ENCODE measurements around the gene NUDT4.

The NUDT4 gene

GRCh38 chr12:93441617-93442410 is 64.1 kb downstream of the NUDT4 start, which contains the start of gene UBE2N:
Gene UBE2N, minus strand, starts transcription at chr12:93441947. Its CDS starts 63 bp downstream, at chr12:93441884.
- no peak for TF ChIP-seq CTCF (IDR thresholded peaks at IDR 0.05; ENCODE audit: low read depth, low read length, missing control alignments)
- peak within 1 kb of the TSS; percentile 98 for H3K4me3 ChIP-seq (ENCODE audit: low read depth, low read length)
- peak; percentile 76 for DNase-seq (ENCODE audit: low read depth)

- DNase-seq (ENCODE audit: low read depth) = no peak
- H3K4me3 ChIP-seq (ENCODE audit: low read depth, low read length) = peak overlapping the region; percentile 98
Observed at GRCh38 chr12:93442411-93443340, 65.0 kb downstream of the NUDT4 start.

GRCh38 chr12:93443576-93443975 is 65.9 kb downstream of the NUDT4 start:
- no peak overlapping the region for H3K4me3 ChIP-seq (ENCODE audit: low read depth, low read length)
- no peak for TF ChIP-seq CTCF (IDR thresholded peaks at IDR 0.05; ENCODE audit: low read depth, low read length, missing control alignments)

More at GRCh38 chr12:93442411-93443340, 65.0 kb downstream of the NUDT4 start:
- no peak for TF ChIP-seq CTCF (IDR thresholded peaks at IDR 0.05; ENCODE audit: low read depth, low read length, missing control alignments)

GRCh38 chr12:93447555-93448290 is 70.0 kb downstream of the NUDT4 start:
- no peak for TF ChIP-seq CTCF (IDR thresholded peaks at IDR 0.05; ENCODE audit: low read depth, low read length, missing control alignments)
- no peak for DNase-seq (ENCODE audit: low read depth)

More at GRCh38 chr12:93443576-93443975, 65.9 kb downstream of the NUDT4 start:
- DNase-seq (ENCODE audit: low read depth) = no peak

GRCh38 chr12:93448796-93449195 is 71.1 kb downstream of the NUDT4 start:
- H3K4me3 ChIP-seq (ENCODE audit: low read depth, low read length) = no peak overlapping the region
- no peak for TF ChIP-seq CTCF (IDR thresholded peaks at IDR 0.05; ENCODE audit: low read depth, low read length, missing control alignments)
- DNase-seq (ENCODE audit: low read depth) = no peak

More at GRCh38 chr12:93447555-93448290, 70.0 kb downstream of the NUDT4 start:
- H3K4me3 ChIP-seq (ENCODE audit: low read depth, low read length) = no peak overlapping the region

GRCh38 chr12:93449277-93449676 is 71.6 kb downstream of the NUDT4 start:
- no peak overlapping the region for H3K4me3 ChIP-seq (ENCODE audit: low read depth, low read length)
- DNase-seq (ENCODE audit: low read depth) = no peak
- no peak for TF ChIP-seq CTCF (IDR thresholded peaks at IDR 0.05; ENCODE audit: low read depth, low read length, missing control alignments)

Measured in GM12864 (cell line).